Fibroblast of pulmonary artery (primary cell): ENCODE measurements around the gene VCAN.

Source experiments
- DNase-seq: peaks from one replicate; pipeline ENCODE4 v3.0.0-alpha.2; 2010; ENCODE audit warnings: low read depth
- H3K4me3 ChIP-seq: replicated peaks from 2 replicates; pipeline ENCODE4 v1.5.1; 2011; ENCODE audit warnings: low read depth, mild to moderate bottlenecking, control low read depth, low read length, moderate library complexity
- TF ChIP-seq, protein P1 (sequence below): IDR thresholded peaks from 2 replicates; pipeline ENCODE4 v1.5.1; 2011; ENCODE audit warnings: mild to moderate bottlenecking, control low read depth, low read length, inconsistent platforms; ENCODE audit errors: missing control alignments

The VCAN gene

GRCh38 chr5:83484294-83484693 is 12.8 kb downstream of the VCAN start:
- H3K4me3 ChIP-seq = no peak overlapping the region
- DNase-seq = no peak
- TF ChIP-seq, protein P1, sequence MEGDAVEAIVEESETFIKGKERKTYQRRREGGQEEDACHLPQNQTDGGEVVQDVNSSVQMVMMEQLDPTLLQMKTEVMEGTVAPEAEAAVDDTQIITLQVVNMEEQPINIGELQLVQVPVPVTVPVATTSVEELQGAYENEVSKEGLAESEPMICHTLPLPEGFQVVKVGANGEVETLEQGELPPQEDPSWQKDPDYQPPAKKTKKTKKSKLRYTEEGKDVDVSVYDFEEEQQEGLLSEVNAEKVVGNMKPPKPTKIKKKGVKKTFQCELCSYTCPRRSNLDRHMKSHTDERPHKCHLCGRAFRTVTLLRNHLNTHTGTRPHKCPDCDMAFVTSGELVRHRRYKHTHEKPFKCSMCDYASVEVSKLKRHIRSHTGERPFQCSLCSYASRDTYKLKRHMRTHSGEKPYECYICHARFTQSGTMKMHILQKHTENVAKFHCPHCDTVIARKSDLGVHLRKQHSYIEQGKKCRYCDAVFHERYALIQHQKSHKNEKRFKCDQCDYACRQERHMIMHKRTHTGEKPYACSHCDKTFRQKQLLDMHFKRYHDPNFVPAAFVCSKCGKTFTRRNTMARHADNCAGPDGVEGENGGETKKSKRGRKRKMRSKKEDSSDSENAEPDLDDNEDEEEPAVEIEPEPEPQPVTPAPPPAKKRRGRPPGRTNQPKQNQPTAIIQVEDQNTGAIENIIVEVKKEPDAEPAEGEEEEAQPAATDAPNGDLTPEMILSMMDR = no peak

- TF ChIP-seq, protein P1 = no peak
These were observed 14.3 kb downstream of the VCAN start for GRCh38 chr5:83485842-83486241.

DNA sequence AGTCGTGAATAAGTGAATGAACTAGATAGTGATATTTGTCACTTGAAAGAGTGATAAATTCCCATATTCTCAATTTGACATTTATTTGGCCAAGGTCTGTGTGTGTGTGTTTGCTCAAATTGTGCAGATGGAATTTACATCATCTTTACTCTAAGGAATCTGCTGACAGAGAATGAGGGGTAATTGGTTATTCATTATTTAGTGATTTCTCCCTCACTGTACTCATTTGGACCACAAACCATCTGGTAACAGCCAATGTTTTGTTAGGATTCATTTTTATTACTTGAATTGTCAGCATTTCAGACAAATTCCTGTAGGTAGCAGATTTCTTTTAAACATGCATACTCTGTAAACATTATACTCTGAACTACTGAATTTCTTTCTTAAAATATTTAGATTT is 15.6 kb downstream of the VCAN start:
- H3K4me3 ChIP-seq = no peak overlapping the region
- TF ChIP-seq, protein P1 = no peak
- DNase-seq = no peak

More at GRCh38 chr5:83485842-83486241, 14.3 kb downstream of the VCAN start:
- H3K4me3 ChIP-seq = no peak overlapping the region
- no peak for DNase-seq

- TF ChIP-seq, protein P1 = no peak
- DNase-seq = no peak
- no peak overlapping the region for H3K4me3 ChIP-seq
These were observed 16.7 kb downstream of the VCAN start for GRCh38 chr5:83488271-83488670.

GRCh38 chr5:83488821-83489220 is 17.3 kb downstream of the VCAN start:
- TF ChIP-seq, protein P1 = no peak
- no peak for DNase-seq
- H3K4me3 ChIP-seq = no peak overlapping the region

GRCh38 chr5:83490203-83490602 is 18.7 kb downstream of the VCAN start:
- TF ChIP-seq, protein P1 = no peak
- no peak for DNase-seq
- H3K4me3 ChIP-seq = no peak overlapping the region

GRCh38 chr5:83492331-83492730 is 20.8 kb downstream of the VCAN start:
- TF ChIP-seq, protein P1 = no peak
- DNase-seq = no peak
- H3K4me3 ChIP-seq = no peak overlapping the region
